NCI-H2227 (cell line): ENCODE results near the gene TUBG2.

Experiments
- DNase-seq: peaks from one replicate; lab custom pipeline; 2025; ENCODE audit not compliant: unreplicated experiment; lab: John Stamatoyannopoulos, UW

The TUBG2 gene

DNA sequence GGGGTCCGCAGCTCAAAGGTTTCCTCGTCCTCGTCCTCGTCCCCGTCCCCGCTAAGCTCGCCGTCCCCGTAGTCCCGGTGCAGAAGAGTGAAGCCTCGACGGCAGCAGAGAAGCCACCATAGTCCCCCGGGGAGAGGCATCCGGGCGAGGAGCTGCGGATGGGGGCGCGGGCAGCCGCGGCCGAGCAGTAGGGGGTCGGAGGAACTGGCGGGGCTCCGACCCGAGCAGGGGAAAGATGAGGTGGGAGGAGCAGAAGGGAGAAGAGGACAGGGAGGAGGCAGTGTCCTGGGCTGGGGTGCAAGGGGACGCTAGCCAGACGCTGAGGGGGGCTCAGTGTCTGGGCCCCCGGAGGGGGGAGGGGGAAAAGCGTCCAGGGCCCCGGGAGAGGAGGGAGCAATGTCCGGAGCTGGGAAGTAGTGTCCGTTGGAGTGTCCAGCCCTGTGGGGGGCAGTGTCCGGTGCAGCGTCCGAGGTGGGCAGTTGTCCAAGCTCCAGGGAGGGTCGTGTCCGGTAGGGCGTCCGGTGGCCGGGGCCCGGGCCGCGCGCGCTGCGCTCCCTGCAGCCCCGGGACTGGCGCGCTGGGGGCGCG is 17.4 kb downstream of the TUBG2 start, which contains the start of gene PLEKHH3:
Gene PLEKHH3, minus strand, starts transcription at position 571 of the 588 bp plus-strand sequence. Its CDS starts 431 bp downstream, at position 140.
- peak; percentile 73 for DNase-seq

DNA sequence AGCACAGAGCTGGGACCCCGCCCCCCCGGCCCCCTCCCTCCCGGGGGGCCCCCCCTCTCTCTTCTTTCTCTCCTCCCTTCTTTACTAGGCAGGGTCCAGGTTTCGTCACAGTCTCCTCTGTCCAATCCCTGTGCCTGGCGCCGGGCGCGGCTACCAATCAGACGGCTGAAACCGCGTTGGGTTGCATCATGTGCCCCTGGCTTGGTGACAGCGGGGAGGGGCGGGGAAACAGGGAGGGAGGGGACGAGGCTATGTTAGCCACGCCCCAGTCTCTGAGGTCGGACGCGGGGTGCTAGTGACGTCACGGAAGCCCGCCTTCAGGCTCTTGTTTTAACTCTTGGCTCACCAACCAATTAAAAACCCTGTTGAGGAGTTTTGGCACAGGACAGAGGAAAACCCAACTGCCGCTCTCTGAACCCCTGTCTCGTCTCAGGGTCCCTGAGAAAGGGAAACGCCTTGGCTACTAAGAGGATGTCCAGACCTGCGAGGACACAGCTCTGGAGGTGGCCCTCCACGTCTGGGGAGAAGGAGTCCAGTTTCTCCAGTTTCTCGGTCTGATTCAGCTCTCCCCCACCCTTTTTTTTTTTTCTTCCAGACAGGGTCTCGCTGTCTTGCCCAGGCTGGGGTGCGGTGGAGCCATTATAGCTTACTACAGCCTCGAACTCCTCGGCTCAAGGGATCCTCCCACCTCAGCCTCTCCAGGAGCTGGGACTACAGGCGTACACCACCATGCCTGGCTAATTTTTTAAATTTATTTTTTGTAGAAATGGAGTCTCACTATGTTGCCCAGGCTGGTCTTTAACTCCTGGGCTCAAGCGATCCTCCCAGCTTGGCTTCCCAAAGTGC is 18.2 kb downstream of the TUBG2 start:
- peak; percentile 99 for DNase-seq

DNA sequence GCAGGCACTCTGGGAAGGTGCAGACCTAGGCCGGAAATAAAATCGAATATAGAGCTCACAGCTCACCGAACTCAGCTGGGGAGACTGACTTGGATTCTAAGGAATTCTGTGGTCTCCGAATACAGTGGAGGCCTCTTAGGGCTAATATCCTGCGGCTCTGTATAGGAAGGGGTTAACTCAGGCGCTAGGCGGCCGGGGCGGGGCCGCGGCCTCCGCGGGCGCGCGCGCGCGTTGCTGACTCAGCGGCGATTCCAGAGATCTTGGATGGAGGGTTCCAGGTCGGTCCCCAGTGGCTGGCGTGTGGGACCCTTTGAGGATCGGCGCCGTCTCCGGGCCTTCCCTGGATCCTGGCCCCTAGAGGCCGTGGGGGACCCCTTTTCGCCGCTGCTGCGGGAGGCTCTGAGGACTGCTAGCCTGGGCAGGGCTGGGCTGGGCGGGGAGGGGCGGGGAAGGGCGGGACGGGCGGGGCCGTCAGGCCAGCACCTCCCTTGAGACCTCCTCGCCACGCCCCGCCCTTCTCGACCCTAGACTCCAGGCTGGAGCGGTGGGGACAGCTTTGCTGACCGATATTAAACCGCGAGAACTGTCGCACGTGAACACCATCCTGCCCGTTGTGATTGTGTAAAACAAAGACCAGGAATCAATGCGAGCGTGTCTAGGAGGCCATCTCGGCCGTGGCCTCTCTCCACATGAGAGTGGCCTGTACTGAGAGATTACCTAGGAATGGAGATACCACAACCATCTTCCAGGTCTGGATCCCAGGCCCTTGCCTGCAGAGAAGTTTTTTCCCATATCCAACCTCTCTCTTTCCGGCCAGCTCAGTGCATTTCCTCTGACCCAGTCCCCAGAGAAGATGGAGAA is 19.1 kb downstream of the TUBG2 start:
- peak; percentile 92 for DNase-seq

DNA sequence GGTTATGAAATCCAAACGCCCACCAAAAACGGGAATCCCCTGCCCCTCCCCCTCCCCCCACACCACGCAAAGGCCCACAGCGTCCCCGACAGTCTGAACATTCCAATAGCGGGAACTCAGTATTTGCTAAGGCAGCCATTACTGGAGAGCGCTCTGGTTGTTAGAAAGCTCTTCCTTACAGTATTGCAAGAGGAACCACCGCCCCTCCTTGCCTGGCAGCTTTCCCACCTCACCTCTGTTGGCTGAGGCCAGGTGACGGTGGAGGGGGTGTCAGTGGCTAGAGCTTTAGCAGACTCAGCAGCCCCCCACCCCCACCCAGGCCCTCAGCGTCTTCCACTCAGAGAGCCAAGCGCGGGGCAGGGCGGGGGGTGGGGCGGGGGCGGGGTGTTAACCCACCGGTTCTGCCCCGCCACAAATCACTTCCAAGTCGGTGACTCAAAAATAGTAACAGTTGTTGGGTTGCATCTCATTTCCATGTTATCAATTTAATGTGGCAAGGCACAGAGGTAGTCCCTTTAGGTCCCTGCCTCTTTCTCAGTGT is 19.9 kb downstream of the TUBG2 start:
- peak; percentile 71 for DNase-seq

DNA sequence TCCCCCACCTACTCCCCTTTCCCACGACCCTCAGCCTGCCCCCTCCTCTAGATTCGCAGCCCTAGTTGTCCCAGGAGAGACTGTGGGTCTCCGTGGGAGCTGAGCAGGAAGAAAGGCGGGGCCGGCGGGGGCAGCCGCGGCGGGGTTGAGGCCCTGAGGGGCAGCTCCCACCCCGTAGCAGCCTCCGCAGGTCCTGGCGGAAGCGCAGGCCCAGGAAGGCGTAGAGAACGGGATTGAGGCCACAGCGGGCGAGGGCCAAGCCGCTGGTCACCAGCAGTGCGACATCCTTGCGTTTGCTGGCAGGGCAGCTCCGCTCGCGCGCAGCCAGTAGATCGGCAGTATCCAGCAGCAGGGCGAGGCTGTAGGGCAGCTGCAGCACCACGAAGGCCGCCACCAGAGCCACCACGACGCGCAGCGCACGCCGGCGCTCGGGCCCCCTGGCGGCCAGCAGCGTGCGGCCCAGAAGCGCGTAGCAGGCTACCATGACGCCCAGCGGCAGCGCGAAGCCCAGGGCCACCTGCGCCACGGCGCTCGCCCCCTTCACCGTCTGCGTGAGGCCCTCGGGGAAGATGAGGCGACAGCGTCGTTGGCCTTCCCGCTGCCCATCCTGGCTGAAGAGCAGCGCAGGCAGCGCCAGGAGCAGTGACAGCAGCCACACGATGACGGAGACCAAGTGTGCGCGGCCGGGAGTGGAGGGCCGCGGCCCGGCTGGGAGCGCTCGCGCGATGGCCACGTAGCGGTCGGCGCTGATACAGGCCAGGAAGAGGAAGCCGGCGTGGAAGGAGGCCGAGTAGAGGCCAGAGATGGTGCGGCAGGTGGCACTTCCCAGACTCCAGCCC is 20.6 kb downstream of the TUBG2 start:
- peak; percentile 87 for DNase-seq

DNA sequence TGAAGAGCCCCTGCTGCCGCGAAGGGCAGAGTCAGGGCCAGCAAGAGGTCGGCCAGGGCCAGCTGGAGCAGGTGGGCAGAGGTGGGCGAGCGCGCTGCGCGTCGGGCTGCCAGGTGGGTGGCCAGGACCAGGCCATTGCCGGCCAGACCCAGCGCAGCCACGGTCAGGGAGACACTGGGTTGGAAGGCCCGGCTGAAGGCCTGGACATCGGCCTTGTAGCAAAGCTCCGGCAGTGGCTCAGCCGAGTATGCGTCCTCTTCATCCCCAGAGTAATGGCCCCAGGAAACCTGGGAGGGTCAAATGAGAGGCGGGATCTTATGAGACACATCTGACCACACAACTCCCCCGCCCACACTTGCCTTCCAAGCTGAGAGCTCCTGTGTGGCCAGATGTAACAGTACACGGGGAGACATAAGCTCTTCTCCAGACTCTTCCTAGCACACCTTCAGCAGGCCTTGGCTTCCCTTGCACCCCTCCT is 21.3 kb downstream of the TUBG2 start:
- DNase-seq: peak; percentile 32

DNA sequence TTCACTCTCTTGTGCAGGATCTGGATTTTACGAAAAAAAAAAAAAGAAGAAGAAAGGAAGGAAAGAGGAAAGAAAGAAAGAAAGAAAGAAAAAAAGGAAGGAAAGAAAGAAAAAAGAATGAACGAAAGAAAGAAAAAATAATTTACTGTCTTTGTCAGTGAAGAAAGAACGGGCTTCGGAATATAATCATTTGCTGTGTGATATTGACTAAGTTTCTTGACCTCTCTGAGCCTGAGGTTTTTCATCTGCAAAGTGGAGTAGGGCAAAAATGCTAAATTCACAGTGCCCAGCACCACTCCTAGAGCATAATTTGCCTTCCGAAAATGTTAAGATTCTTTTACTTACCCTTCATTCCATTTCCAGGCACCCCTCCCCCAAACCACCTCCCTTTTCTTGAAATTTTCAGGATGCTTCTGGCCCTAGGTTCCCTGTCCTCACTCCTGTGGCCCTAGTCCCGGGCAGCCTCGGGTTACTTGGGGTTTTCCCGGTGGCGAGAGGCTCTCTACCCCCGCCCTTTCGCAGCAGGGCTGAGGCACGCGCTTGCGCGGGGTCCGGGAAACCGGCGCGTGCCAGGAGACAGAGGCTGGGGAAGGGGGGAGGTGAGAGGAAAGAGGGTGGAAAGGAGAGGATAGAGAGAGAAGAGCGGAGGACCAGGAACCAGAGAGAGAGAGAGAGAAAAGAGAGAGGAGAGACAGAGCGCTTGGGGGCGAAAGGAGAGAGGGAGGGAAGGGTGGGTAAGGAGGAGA is 23.1 kb downstream of the TUBG2 start, which contains the start of gene CNTNAP1:
Gene CNTNAP1, plus strand, starts transcription at position 556 of the 746 bp plus-strand sequence. CDS start 299 bp downstream, outside the sequence.
- DNase-seq: peak; percentile 84

DNA sequence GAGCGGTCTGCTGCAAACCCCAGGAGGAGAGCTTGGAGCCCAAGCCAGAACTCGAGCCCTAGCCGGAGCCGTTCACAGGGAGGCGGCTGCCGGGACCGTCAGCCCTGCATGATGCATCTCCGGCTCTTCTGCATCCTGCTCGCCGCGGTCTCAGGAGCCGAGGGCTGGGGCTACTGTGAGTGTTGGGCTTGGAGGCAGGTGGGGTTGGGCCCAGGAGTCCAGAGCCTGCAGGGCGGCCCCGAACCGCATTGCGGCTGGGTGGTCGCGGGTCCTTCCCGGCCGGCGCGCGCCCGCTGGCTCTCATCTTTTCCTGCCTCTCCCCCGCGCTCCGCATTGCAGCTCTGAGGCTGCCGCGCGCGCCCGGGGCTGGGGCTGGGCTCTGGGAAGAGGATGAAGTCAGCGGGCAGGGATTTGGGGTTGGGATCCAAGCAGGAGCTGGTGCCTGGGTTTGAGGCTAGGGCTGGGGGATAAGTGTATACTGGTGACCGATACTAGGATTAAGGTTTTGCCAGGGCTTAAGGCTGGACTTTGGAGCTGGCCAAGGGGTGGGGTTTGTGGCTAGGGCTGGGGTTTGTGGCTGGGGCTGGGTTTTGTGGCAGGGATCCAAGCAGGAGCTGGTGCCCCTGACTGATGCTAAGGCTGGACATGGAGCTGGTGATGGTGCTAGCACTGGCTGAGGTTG is 23.8 kb downstream of the TUBG2 start:
- peak; percentile 76 for DNase-seq

DNA sequence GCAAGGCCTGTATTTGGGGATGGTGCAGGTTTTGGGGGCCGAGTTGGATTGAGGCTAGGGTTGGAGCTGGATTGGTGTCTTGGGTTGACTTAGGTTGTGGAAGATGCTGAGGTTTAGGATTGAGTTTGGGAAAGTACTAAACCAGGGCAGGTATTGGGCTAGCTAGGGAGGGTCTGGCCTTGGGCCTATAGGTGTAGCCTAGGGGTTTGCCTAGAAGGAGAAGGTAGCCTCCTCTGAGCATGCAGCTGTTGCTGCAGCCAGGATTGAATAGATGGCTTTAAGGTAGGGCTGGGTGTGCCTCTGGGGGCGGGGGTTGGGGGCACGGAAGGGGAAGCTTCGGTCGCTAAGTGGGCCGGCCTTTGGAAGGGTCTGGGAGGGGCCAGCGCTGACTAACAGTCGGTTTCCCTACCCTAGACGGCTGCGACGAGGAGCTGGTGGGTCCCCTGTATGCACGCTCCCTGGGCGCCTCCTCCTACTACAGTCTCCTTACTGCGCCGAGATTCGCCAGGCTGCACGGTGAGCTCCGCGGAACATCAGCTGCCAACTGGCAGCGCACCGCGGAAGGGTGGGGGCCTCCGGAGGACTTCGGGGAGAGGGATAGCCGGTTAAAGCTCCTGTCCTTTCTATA is 24.4 kb downstream of the TUBG2 start:
- peak; percentile 82 for DNase-seq

DNA sequence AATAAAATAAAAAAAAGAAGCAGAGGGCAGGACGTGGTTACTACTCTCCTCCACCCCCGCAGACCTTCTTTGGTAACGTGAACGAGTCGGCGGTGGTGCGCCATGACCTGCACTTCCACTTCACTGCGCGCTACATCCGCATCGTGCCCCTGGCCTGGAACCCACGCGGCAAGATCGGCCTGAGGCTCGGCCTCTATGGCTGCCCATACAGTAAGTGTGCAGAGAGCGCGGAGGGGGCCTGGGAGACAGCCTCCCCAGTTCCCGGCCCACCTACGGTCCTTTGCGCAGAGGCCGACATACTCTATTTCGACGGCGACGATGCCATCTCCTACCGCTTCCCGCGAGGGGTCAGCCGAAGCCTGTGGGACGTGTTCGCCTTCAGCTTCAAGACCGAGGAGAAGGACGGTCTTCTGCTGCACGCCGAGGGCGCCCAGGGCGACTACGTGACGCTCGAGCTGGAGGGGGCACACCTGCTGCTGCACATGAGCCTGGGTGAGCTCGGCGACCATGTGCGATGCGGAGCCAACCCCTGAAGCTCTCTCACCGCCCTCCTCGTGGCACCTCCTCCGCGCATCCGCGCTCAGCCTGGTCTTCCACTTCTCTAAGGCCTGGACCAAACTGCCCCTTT is 26.0 kb downstream of the TUBG2 start:
- no peak for DNase-seq

DNA sequence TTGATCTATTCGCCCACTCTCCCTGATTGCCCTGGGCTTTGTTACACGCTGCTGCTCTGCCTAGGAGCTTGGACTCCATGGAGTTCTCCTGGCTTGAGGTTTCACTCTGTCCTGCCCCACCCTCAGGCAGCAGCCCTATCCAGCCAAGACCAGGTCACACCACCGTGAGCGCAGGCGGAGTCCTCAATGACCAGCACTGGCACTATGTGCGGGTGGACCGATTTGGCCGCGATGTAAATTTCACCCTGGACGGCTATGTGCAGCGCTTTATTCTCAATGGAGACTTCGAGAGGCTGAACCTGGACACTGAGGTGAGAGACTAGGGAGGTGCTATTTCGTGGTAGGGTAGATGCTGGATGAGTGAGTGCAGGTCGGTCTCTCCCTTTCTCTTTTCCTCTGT is 26.7 kb downstream of the TUBG2 start:
- DNase-seq: no peak

DNA sequence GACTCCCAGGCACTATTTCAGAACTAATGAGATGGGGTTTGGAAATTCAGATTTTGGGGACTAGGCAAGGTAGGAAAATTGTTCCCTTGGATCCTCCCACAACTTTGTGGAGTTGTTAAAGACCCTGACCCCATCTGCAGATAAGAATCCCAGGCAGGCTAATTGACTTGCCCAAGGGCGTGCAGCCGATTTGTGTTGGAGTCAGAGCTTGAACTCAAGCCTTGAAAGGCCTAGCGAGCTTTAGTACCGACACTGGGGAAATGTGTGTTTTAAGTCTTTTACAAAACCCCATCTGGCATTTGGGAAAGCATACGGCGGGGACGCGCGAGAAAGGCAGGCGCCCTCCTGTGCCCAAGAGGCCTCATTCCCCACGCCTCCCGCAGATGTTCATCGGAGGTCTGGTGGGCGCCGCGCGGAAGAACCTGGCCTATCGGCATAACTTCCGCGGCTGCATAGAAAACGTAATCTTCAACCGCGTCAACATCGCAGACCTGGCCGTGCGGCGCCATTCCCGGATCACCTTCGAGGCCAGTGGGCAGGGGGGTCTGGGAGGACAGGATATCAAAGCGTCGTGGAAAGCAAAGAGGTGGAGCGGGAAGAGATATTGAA is 27.5 kb downstream of the TUBG2 start:
- DNase-seq: no peak

DNA sequence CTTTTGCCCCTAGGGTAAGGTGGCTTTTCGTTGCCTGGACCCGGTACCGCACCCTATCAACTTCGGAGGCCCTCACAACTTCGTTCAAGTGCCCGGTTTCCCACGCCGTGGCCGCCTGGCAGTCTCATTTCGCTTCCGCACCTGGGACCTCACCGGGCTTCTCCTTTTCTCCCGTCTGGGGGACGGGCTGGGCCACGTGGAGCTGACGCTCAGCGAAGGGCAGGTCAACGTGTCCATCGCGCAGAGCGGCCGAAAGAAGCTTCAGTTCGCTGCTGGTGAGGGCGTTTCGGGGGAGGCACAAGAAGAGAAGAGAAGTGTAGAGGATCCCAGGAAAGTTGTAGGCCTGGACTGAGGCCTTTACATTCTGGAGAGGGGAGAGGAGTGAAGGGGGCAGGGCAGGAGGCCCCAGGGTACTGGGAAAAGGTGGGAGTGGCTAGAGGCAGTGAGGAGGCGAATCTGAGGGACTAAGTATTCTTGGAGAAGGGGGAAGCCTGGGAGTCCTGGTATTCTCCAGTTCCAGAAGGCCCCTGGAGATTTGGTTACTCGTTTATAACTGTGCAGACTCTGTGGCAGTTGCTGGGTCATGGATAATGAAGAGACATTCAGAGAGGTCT is 28.7 kb downstream of the TUBG2 start:
- DNase-seq: no peak

DNA sequence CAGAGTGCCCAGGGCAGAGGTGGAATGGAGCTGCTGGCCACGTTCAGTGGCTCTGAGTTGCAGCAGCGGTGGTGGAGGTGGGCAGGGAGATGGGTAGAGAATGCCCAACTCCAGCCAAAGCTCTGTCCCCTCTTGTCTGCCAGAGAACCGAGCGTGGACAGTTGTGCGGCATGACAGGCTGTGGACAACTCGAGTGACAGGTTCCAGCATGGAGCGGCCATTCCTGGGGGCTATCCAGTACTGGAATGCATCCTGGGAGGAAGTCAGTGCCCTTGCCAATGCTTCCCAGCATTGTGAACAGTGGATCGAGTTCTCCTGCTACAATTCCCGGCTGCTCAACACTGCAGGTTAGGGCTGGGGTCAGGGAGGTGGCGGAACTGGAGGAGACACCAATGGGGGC is 31.5 kb downstream of the TUBG2 start:
- DNase-seq: no peak

DNA sequence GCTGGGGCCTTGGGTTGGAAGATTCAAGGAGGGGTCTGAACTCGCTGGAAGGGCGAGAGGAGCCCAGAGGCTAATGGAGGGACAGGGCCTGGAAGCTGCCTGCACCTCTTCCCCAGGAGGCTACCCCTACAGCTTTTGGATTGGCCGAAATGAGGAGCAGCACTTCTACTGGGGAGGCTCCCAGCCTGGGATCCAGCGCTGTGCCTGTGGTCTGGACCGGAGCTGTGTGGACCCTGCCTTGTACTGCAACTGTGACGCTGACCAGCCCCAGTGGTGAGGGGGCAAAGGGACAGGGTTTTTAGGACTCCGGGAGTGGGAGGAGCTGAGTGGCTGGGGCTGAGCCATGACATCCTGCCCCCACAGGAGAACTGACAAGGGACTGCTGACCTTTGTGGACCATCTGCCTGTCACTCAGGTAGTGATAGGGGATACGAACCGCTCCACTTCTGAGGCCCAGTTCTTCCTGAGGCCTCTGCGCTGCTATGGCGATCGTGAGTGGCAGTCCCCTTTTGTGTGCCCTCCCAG is 32.0 kb downstream of the TUBG2 start:
- no peak for DNase-seq

DNA sequence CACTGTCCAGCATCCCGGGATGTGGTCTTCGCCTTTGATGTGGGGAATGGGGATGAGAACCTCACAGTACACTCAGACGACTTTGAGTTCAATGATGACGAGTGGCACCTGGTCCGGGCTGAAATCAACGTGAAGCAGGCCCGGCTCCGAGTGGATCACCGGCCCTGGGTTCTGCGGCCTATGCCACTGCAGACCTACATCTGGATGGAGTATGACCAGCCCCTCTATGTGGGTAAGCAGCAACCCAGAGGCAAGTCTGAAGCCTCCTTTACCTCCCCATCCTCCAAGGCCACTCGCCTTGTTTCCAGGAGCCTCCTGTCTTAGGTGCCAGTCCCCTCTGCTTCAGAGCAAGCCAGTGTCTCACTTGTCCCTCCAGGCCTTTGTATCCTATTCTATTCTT is 33.4 kb downstream of the TUBG2 start:
- no peak for DNase-seq

DNA sequence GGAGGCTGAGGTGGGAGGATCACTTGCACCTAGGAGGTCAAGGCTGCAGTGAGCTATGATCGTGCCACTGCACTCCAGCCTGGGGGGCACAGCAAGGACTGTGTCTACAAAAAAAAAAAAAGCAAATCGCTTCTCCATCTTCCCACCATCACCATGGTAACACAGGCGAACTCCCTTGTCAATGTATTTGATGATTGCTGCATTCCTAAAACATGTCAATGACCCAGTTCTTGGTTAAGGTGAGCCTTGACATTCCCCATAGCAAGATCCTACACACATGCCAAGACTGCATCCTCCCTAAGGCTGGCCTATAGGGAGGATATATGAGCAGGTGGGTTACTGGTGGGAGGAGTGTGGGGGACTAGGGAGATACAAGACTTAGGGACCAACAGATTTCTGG is 35.4 kb downstream of the TUBG2 start:
- DNase-seq: no peak
